ENCODE measurements around the gene ATP8A2. TPM values are rescaled to one million over a fixed set of nuclear protein-coding genes. Genes with fewer than 3 reads are reported as not detected.

The ATP8A2 gene
- total RNA-seq, 2 experiments from 2014 or later, result not detected

GRCh38 chr13:26010487-26011207, 638.9 kb downstream of the ATP8A2 start:
- H3K4me2 ChIP-seq (ENCODE audit: low read length), result no peak overlapping the region
- ChIA-PET POLR2A (interaction anchor here (0.6 kb wide), 1 partner anchor 317 kb away, joined by 3 read pairs; no protein-coding TSS in a partner anchor), CTCF (ENCODE audit: unreplicated experiment) (no interaction called here)
- H3K9me3 ChIP-seq (ENCODE audit: low read length), result no peaks in the 10 kb centered on the region
- H3K4me1 ChIP-seq (ENCODE audit: insufficient read depth, low read length, poor library complexity, severe bottlenecking), result no peaks in the 10 kb centered on the region
- no peak overlapping the region for H2AFZ ChIP-seq (ENCODE audit: low read length)
- no peak overlapping the region for H3K4me3 ChIP-seq (ENCODE audit: low read depth, low read length, poor library complexity, severe bottlenecking)
- H3K36me3 ChIP-seq (ENCODE audit: insufficient read depth, low read length), result no peaks in the 10 kb centered on the region
- no TSS peak for BruUV-seq (replicated peaks)
- TF ChIP-seq, protein P1, sequence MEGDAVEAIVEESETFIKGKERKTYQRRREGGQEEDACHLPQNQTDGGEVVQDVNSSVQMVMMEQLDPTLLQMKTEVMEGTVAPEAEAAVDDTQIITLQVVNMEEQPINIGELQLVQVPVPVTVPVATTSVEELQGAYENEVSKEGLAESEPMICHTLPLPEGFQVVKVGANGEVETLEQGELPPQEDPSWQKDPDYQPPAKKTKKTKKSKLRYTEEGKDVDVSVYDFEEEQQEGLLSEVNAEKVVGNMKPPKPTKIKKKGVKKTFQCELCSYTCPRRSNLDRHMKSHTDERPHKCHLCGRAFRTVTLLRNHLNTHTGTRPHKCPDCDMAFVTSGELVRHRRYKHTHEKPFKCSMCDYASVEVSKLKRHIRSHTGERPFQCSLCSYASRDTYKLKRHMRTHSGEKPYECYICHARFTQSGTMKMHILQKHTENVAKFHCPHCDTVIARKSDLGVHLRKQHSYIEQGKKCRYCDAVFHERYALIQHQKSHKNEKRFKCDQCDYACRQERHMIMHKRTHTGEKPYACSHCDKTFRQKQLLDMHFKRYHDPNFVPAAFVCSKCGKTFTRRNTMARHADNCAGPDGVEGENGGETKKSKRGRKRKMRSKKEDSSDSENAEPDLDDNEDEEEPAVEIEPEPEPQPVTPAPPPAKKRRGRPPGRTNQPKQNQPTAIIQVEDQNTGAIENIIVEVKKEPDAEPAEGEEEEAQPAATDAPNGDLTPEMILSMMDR (conservative IDR thresholded peaks at IDR 0.05; ENCODE audit: low read length), result no peak
- no peak for TF ChIP-seq EZH2phosphoT487 (IDR thresholded peaks at IDR 0.05; ENCODE audit: borderline replicate concordance, low read depth, low read length)
- H3K9me2 ChIP-seq (ENCODE audit: insufficient read depth, low read length), result no peaks in the 10 kb centered on the region
- intact Hi-C loops (cut with micrococcal nuclease; ENCODE audit: unreplicated experiment), result no loop called here
- no peaks in the 10 kb centered on the region for H4K20me1 ChIP-seq (ENCODE audit: insufficient read depth, low read length)
- no peaks in the 10 kb centered on the region for H3K79me2 ChIP-seq (ENCODE audit: insufficient read depth, low read depth, low read length)
- no peak overlapping the region for H3K27ac ChIP-seq (ENCODE audit: low read depth, low read length, poor library complexity, severe bottlenecking)
- no peak for DNase-seq (ENCODE audit: low spot score)

DNA sequence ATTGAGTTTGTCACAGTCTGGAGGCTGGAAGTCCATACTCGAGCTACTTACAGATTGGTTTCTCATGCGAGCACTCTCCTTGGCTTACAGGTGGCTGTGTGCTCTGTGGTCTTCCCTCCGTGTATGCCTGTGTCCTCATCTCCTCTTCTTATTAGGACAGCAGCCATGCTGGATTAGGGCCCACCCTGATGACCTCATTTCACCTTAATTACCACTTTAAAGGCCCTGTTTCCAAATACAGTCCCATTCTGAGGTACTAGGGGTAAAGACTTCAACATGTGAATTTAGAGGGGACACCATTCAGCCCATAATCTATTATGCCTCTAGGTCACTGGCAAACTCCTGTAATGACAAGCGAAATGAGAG, 639.4 kb downstream of the ATP8A2 start:
- no peak overlapping the region for H3K4me3 ChIP-seq (ENCODE audit: low read depth, low read length, poor library complexity, severe bottlenecking)
- TF ChIP-seq, protein P1 (conservative IDR thresholded peaks at IDR 0.05; ENCODE audit: low read length), result no peak
- no peak for TF ChIP-seq EZH2phosphoT487 (IDR thresholded peaks at IDR 0.05; ENCODE audit: borderline replicate concordance, low read depth, low read length)
- no TSS peak for BruUV-seq (replicated peaks)
- POLR2A ChIA-PET, result interaction anchor here (0.6 kb wide), 1 partner anchor 317 kb away, joined by 3 read pairs; no protein-coding TSS in a partner anchor
- CTCF ChIA-PET (ENCODE audit: unreplicated experiment), result no interaction called here
- H2AFZ ChIP-seq (ENCODE audit: low read length), result no peak overlapping the region
- H4K20me1 ChIP-seq (ENCODE audit: insufficient read depth, low read length), result no peaks in the 10 kb centered on the region
- H3K9me3 ChIP-seq (ENCODE audit: low read length), result no peaks in the 10 kb centered on the region
- no peak overlapping the region for H3K4me2 ChIP-seq (ENCODE audit: low read length)
- DNase-seq (ENCODE audit: low spot score), result no peak
- no peaks in the 10 kb centered on the region for H3K9me2 ChIP-seq (ENCODE audit: insufficient read depth, low read length)
- H3K27ac ChIP-seq (ENCODE audit: low read depth, low read length, poor library complexity, severe bottlenecking), result no peak overlapping the region
- no peaks in the 10 kb centered on the region for H3K36me3 ChIP-seq (ENCODE audit: insufficient read depth, low read length)
- intact Hi-C loops (cut with micrococcal nuclease; ENCODE audit: unreplicated experiment), result no loop called here
- H3K79me2 ChIP-seq (ENCODE audit: insufficient read depth, low read depth, low read length), result no peaks in the 10 kb centered on the region
- no peaks in the 10 kb centered on the region for H3K4me1 ChIP-seq (ENCODE audit: insufficient read depth, low read length, poor library complexity, severe bottlenecking)

Data from OCI-LY7 (cell line).